ENCODE results near the gene GRM4. TPM values are rescaled to one million over a fixed set of nuclear protein-coding genes. Genes with fewer than 3 reads are reported as not detected.
"Not testable (repeated sequence)": the region's sequence is repeated elsewhere in the genome, so short reads cannot be mapped to it uniquely, and the experiment has no call there.

Gene GRM4
- total RNA-seq, 2 donors from 2014 or later: not detected

- H3K27me3 ChIP-seq (replicated peaks; ENCODE audit: insufficient read depth): no peaks in the 10 kb centered on the region
- TF ChIP-seq CTCF (IDR thresholded peaks at IDR 0.05): no peak
- DNase-seq (ENCODE audit: low spot score) (no peak), ATAC-seq (ENCODE audit: insufficient number of reproducible peaks, low FRiP score, low read depth) (no peak)
- H3K4me1 ChIP-seq (ENCODE audit: control insufficient read depth in 1 of 2, low read depth in 2 of 2): no peaks in the 10 kb centered on the region
- H3K4me3 ChIP-seq: no peak overlapping the region
- H3K9me3 ChIP-seq: no peaks in the 10 kb centered on the region
- H3K36me3 ChIP-seq: no peaks in the 10 kb centered on the region
- H3K27ac ChIP-seq: no peak overlapping the region
Observed at GRCh38 chr6:34017106-34017805, 128.6 kb downstream of the GRM4 start.

- H3K9me3 ChIP-seq; DNase-seq (ENCODE audit: low spot score); H3K27me3 ChIP-seq (replicated peaks; ENCODE audit: insufficient read depth); H3K4me3 ChIP-seq; H3K36me3 ChIP-seq; ATAC-seq (ENCODE audit: insufficient number of reproducible peaks, low FRiP score, low read depth); H3K4me1 ChIP-seq (ENCODE audit: control insufficient read depth in 1 of 2, low read depth in 2 of 2); H3K27ac ChIP-seq: not testable (repeated sequence)
Observed at GRCh38 chr6:34016573-34016972, 129.3 kb downstream of the GRM4 start.

- DNase-seq (ENCODE audit: low spot score) (no peak), ATAC-seq (ENCODE audit: insufficient number of reproducible peaks, low FRiP score, low read depth) (no peak)
- TF ChIP-seq CTCF (IDR thresholded peaks at IDR 0.05): no peak
- Histone ChIP-seq H3K4me3 (no peak overlapping the region), H3K4me1 (ENCODE audit: control insufficient read depth in 1 of 2, low read depth in 2 of 2) (no peaks in the 10 kb centered on the region), H3K36me3 (no peaks in the 10 kb centered on the region), H3K9me3 (no peaks in the 10 kb centered on the region), H3K27me3 (replicated peaks; ENCODE audit: insufficient read depth) (no peaks in the 10 kb centered on the region), H3K27ac (no peak overlapping the region)
Observed at GRCh38 chr6:34015586-34015985, 130.3 kb downstream of the GRM4 start.

GRCh38 chr6:34011264-34011663 is 134.6 kb downstream of the GRM4 start:
- Histone ChIP-seq H3K36me3 (no peaks in the 10 kb centered on the region), H3K4me3 (no peak overlapping the region), H3K4me1 (ENCODE audit: control insufficient read depth in 1 of 2, low read depth in 2 of 2) (no peaks in the 10 kb centered on the region), H3K27me3 (replicated peaks; ENCODE audit: insufficient read depth) (no peaks in the 10 kb centered on the region), H3K27ac (no peak overlapping the region), H3K9me3 (no peaks in the 10 kb centered on the region)
- DNase-seq (ENCODE audit: low spot score): no peak
- ATAC-seq (ENCODE audit: insufficient number of reproducible peaks, low FRiP score, low read depth): no peak
- TF ChIP-seq CTCF (IDR thresholded peaks at IDR 0.05): no peak

GRCh38 chr6:34005901-34006531 is 139.9 kb downstream of the GRM4 start:
- Histone ChIP-seq H3K27ac (no peak overlapping the region), H3K36me3 (no peaks in the 10 kb centered on the region), H3K9me3 (no peaks in the 10 kb centered on the region), H3K4me3 (no peak overlapping the region), H3K27me3 (replicated peaks; ENCODE audit: insufficient read depth) (no peaks in the 10 kb centered on the region), H3K4me1 (ENCODE audit: control insufficient read depth in 1 of 2, low read depth in 2 of 2) (no peaks in the 10 kb centered on the region)
- TF ChIP-seq CTCF (IDR thresholded peaks at IDR 0.05): no peak
- no peak for ATAC-seq (ENCODE audit: insufficient number of reproducible peaks, low FRiP score, low read depth)
- DNase-seq (ENCODE audit: low spot score): no peak

Measured in thoracic aorta (tissue), 2 donors.